Esophagus muscularis mucosa (tissue), 4 donors: ENCODE measurements around the gene SKP2. TPM values are rescaled to one million over a fixed set of nuclear protein-coding genes. Genes with fewer than 3 reads are reported as not detected.

Experiments
- DNase-seq: peaks from one replicate; pipeline ENCODE4 v3.0.0-alpha.2; 2017; ENCODE audit errors: extremely low spot score
- H3K27ac ChIP-seq, 4 donors: fragments of 200-600 bp; sonication (generic); replicated peaks in 1 of 4; 1 replicate in 3 of 4; 2 replicates in 1 of 4; pipeline ENCODE4 v1.5.1; 2016 to 2019; ENCODE audit warnings: mild to moderate bottlenecking in 1 of 4
- H3K27me3 ChIP-seq, 4 donors: fragments of 200-600 bp; sonication (generic); one replicate each; pipeline versions ENCODE4 v1.5.1 to v1.6.0; 2016 to 2019
- H3K36me3 ChIP-seq, 4 donors: fragments of 200-600 bp; sonication (generic); one replicate each; pipeline ENCODE4 v1.5.1; 2016 to 2019
- H3K4me1 ChIP-seq, 4 donors: fragments of 200-600 bp; sonication (generic); one replicate each; pipeline ENCODE4 v1.5.1; 2016 to 2019
- H3K4me3 ChIP-seq, 4 donors: fragments of 200-600 bp; sonication (generic); 1 replicate in 2 of 4; 2 replicates in 2 of 4; pipeline ENCODE4 v1.5.1; 2016 to 2019; ENCODE audit warnings: mild to moderate bottlenecking in 4 of 4, moderate library complexity in 1 of 4
- H3K9me3 ChIP-seq, 4 donors: fragments of 200-600 bp; sonication (generic); 1 replicate in 3 of 4; 2 replicates in 1 of 4; pipeline ENCODE4 v1.5.1; 2016 to 2019
- CTCF ChIP-seq, 3 experiments: fragments of 200-600 bp in 2 of 3; fragments of 450-650 bp in 1 of 3; sonication (generic) in 2 of 3; IDR thresholded peaks; one replicate each; pipeline ENCODE4 v1.5.1; 2017 to 2019; ENCODE audit warnings: antibody characterized with exemption in 3 of 3, mild to moderate bottlenecking in 2 of 3, moderate library complexity in 1 of 3
- EP300 ChIP-seq: sonication (generic); formaldehyde crosslinking; IDR thresholded peaks from one replicate; pipeline ENCODE4 v1.6.1; 2017; ENCODE audit warnings: antibody characterized with exemption
- POLR2A ChIP-seq: fragments of 450-650 bp; IDR thresholded peaks from one replicate; pipeline ENCODE4 v1.6.1; 2017; ENCODE audit warnings: antibody characterized with exemption, moderate library complexity, mild to moderate bottlenecking, low read depth
- POLR2AphosphoS5 ChIP-seq, 2 donors: sonication (generic); formaldehyde crosslinking; IDR thresholded peaks; one replicate each; pipeline ENCODE4 v1.6.1; 2017; ENCODE audit warnings: antibody characterized with exemption in 2 of 2
- WGBS: methylation state at CpG from one replicate; pipeline ENCODE4 v1.1.5; 2018; 5-methylcytosine and 5-hydroxymethylcytosine counted together
- intact Hi-C: fragments of 100-400 bp; cut with DNase I; formaldehyde crosslinking; loops from one replicate; pipeline ENCODE4 v1.15.1; 2023
- total RNA-seq, 4 donors: library from RNA; depleted of rRNA; stranded (reverse); fragments of >200 nt; gene quantifications; one replicate each; pipeline versions ENCODE4 v1.1.0 to v1.2.1, GENCODE V29; 2016

The SKP2 gene
- total RNA-seq, 4 donors from 2014 or later = 5.6 to 12.1 (median 9.2) TPM

- DNase-seq = no peak
- TF ChIP-seq EP300 = no peak
- no peak for TF ChIP-seq CTCF (IDR thresholded peaks at IDR 0.05)
- no peak for TF ChIP-seq POLR2AphosphoS5 (IDR thresholded peaks at IDR 0.05)
- TF ChIP-seq POLR2A = no peak
- Histone ChIP-seq H3K36me3 (peaks cover 21 to 71% (median 43%) of the 10 kb centered on the region in 4 donors), H3K27me3 (no peaks in the 10 kb centered on the region), H3K4me1 (peaks cover 0 to 17% (median 9%) of the 10 kb centered on the region in 4 donors), H3K27ac (no peak overlapping the region), H3K4me3 (no peak overlapping the region), H3K9me3 (no peaks in the 10 kb centered on the region)
- intact Hi-C loops = no loop called here
- 90% methylated on average over 1 of the region's 1 CpG for WGBS
These were observed 65.7 kb downstream of the SKP2 start for GRCh38 chr5:36217567-36217966.

- 93% methylated on average over 1 of the region's 1 CpG for WGBS
- no peak for DNase-seq
- Histone ChIP-seq H3K27me3 (no peaks in the 10 kb centered on the region), H3K36me3 (peaks cover 16 to 67% (median 41%) of the 10 kb centered on the region in 4 donors), H3K4me1 (peaks cover 0 to 17% (median 12%) of the 10 kb centered on the region in 4 donors), H3K9me3 (no peaks in the 10 kb centered on the region), H3K27ac (no peak overlapping the region), H3K4me3 (no peak overlapping the region)
- intact Hi-C loops = no loop called here
- TF ChIP-seq POLR2AphosphoS5 (IDR thresholded peaks at IDR 0.05) = no peak
These were observed 66.1 kb downstream of the SKP2 start for GRCh38 chr5:36217988-36218387.

GRCh38 chr5:36222620-36223019 is 70.7 kb downstream of the SKP2 start:
- no peak for TF ChIP-seq POLR2A
- TF ChIP-seq EP300 = no peak
- TF ChIP-seq POLR2AphosphoS5 (IDR thresholded peaks at IDR 0.05) = no peak
- no peak for TF ChIP-seq CTCF (IDR thresholded peaks at IDR 0.05)
- no peak for DNase-seq
- 54% methylated on average over 1 of the region's 1 CpG for WGBS
- intact Hi-C loops = no loop called here
- H3K36me3 ChIP-seq = peaks cover 23 to 64% (median 42%) of the 10 kb centered on the region in 4 donors
- H3K27me3 ChIP-seq = no peaks in the 10 kb centered on the region
- H3K4me1 ChIP-seq = peaks cover 0 to 17% (median 14%) of the 10 kb centered on the region in 4 donors
- H3K4me3 ChIP-seq = no peak overlapping the region
- no peaks in the 10 kb centered on the region for H3K9me3 ChIP-seq
- peak overlapping the region; percentile 23 to 54 (median 34) for H3K27ac ChIP-seq

- TF ChIP-seq EP300 (no peak), POLR2A (no peak), POLR2AphosphoS5 (IDR thresholded peaks at IDR 0.05) (no peak), CTCF (IDR thresholded peaks at IDR 0.05) (no peak)
- H3K27me3 ChIP-seq = no peaks in the 10 kb centered on the region
- DNase-seq = no peak
- no peak overlapping the region for H3K4me3 ChIP-seq
- H3K9me3 ChIP-seq = no peaks in the 10 kb centered on the region
- intact Hi-C loops = no loop called here
- peaks cover 4 to 52% (median 39%) of the 10 kb centered on the region in 4 donors for H3K4me1 ChIP-seq
- H3K36me3 ChIP-seq = peaks cover 8 to 29% (median 18%) of the 10 kb centered on the region in 4 donors
- H3K27ac ChIP-seq = no peak overlapping the region
These were observed 75.1 kb downstream of the SKP2 start for GRCh38 chr5:36227046-36227445.

GRCh38 chr5:36228505-36228904 is 76.6 kb downstream of the SKP2 start:
- intact Hi-C loops = no loop called here
- H3K4me1 ChIP-seq = peaks cover 4 to 45% (median 33%) of the 10 kb centered on the region in 4 donors
- TF ChIP-seq CTCF (IDR thresholded peaks at IDR 0.05) = no peak
- no peak for TF ChIP-seq EP300
- no peak for TF ChIP-seq POLR2A
- TF ChIP-seq POLR2AphosphoS5 (IDR thresholded peaks at IDR 0.05) = no peak
- 95% methylated on average over 7 of the region's 7 CpGs for WGBS
- no peak for DNase-seq
- H3K4me3 ChIP-seq = no peak overlapping the region
- H3K27ac ChIP-seq = peak overlapping the region; percentile 10 to 43 (median 22)
- no peaks in the 10 kb centered on the region for H3K27me3 ChIP-seq
- no peaks in the 10 kb centered on the region for H3K9me3 ChIP-seq
- peaks cover 8 to 29% (median 18%) of the 10 kb centered on the region in 4 donors for H3K36me3 ChIP-seq
